ENCODE measurements around the gene SH2D1B. TPM values are rescaled to one million over a fixed set of nuclear protein-coding genes. Genes with fewer than 3 reads are reported as not detected.

Gene SH2D1B
- total RNA-seq, 1 experiment from 2014 or later: not detected

GRCh38 chr1:162406811-162407210, 5.1 kb downstream of the SH2D1B start:
- DNase-seq (ENCODE audit: low read depth, low spot score): no peak
- in situ Hi-C loops (cut with HindIII; ENCODE audit: low pct_unique_long_range_greater_than_20kb, low sequenced_read_pairs): no loop called here

DNA sequence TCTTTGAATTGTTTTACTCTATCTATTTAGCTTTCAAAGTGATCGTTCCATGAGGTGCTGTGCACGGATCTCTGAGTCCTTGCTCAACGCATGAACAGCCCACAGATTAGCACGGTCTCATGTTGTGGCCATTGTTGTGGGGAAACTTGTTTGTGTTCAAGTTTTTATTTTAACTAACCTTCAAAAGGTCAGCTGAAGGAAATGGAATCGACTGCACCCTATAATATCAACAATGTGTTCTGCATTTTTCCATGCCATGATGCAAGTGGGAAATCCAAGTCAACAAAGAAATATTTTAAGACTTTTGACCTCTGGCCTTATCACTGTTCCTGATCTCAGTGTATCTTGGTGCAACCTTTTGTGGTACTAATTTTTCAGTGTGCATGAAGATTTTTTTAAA, 6.1 kb downstream of the SH2D1B start:
- in situ Hi-C loops (cut with HindIII; ENCODE audit: low pct_unique_long_range_greater_than_20kb, low sequenced_read_pairs): no loop called here
- DNase-seq (ENCODE audit: low read depth, low spot score): no peak

GRCh38 chr1:162404550-162405160, 7.3 kb downstream of the SH2D1B start:
- peak; percentile 32 for DNase-seq (ENCODE audit: low read depth, low spot score)
- in situ Hi-C loops (cut with HindIII; ENCODE audit: low pct_unique_long_range_greater_than_20kb, low sequenced_read_pairs): no loop called here

- in situ Hi-C loops (cut with HindIII; ENCODE audit: low pct_unique_long_range_greater_than_20kb, low sequenced_read_pairs): no loop called here
- no peak for DNase-seq (ENCODE audit: low read depth, low spot score)
Observed at GRCh38 chr1:162400790-162401355, 11.1 kb downstream of the SH2D1B start.

DNA sequence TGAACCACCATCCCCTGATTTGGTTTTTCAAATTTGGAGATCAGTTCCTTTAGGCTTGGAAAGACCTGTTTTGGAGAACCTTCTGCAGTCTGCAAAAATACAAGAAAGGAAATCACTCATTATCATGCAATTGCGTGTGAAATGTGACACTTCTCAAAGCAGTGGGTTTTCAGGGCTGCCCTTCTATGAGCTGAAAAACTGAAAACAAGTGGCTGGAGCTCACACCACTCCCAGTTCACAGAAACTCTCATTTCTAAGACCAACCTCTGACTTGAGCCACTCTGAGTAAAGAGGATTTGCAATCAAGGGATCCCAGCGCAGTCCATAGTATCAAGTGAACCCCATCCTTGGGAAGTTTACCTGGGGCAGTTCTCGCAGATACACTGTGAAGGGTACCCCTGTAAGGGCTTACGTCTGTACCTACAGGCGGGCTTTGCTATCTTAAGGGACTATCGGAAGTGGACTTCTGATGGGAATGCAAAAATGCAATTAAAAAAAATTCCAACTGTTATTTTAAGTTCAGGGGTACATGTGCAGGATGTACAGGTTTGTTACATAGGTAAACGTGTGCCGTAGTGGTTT, 12.8 kb downstream of the SH2D1B start:
- DNase-seq (ENCODE audit: low read depth, low spot score): no peak
- in situ Hi-C loops (cut with HindIII; ENCODE audit: low pct_unique_long_range_greater_than_20kb, low sequenced_read_pairs): no loop called here

- in situ Hi-C loops (cut with HindIII; ENCODE audit: low pct_unique_long_range_greater_than_20kb, low sequenced_read_pairs): no loop called here
Observed at GRCh38 chr1:162397943-162398560, 13.9 kb downstream of the SH2D1B start.

DNA sequence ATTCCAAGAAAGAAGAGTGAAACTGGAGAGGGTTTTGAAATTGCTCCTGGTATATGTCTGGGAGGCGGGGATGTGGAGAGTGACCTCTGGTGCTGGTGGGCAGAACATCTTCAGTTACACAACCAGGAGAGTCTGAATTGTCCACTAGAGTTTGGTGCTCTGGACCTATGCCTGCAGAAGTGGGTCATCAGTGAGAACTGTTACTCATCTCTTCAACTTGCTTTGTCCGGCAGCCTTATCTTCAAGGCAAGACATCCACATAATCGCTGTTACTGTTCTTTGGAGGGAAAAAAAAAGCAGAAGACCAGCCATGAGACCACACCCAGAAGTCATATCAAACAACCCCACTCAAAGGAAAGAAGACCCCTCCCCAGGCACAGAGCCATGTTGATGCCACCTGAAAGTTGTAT, 14.9 kb downstream of the SH2D1B start:
- in situ Hi-C loops (cut with HindIII; ENCODE audit: low pct_unique_long_range_greater_than_20kb, low sequenced_read_pairs): no loop called here
- peak; percentile 11 for DNase-seq (ENCODE audit: low read depth, low spot score)

More at GRCh38 chr1:162397943-162398560, 13.9 kb downstream of the SH2D1B start:
- DNase-seq (ENCODE audit: low read depth, low spot score): no peak

- in situ Hi-C loops (cut with HindIII; ENCODE audit: low pct_unique_long_range_greater_than_20kb, low sequenced_read_pairs): no loop called here
- no peak for DNase-seq (ENCODE audit: low read depth, low spot score)
Observed at GRCh38 chr1:162396201-162396906, 15.6 kb downstream of the SH2D1B start.

DNA sequence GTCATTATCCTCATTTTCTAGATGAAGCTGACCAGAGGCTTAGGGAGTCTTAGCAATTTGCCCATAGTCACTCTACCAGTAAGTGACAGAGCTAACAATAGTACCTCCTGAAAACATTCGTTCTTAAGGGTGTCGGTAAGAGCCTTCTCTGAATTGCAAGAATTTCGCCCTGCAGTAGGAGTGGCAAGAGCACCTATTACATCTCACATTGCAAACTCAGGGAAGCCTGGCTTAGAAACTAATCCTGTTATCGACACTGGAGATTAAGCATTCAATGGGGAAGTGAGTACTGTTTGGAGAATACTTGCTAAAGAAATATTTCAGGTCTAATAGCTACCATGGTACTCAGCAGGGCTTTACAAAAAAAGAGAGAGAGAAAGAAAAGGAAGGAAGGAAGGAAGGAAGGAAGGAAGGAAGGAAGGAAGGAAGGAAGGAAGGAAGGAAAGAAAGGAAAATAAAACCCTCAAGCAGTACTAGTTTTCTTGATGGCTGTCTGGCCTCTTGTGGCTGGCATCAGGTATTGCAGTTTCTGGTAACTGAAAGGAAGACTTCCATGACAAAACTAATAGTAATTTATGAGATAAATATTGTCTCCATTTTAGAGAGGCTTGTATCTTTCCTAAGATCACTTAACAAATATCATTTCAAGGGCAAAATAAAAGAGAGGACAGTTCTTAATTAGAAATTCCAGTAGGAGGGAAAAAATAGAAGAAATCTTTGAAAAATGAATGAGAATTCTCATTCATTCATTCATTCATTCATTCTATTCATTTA, 20.0 kb downstream of the SH2D1B start:
- DNase-seq (ENCODE audit: low read depth, low spot score): peak; percentile 61
- in situ Hi-C loops (cut with HindIII; ENCODE audit: low pct_unique_long_range_greater_than_20kb, low sequenced_read_pairs): no loop called here

DNA sequence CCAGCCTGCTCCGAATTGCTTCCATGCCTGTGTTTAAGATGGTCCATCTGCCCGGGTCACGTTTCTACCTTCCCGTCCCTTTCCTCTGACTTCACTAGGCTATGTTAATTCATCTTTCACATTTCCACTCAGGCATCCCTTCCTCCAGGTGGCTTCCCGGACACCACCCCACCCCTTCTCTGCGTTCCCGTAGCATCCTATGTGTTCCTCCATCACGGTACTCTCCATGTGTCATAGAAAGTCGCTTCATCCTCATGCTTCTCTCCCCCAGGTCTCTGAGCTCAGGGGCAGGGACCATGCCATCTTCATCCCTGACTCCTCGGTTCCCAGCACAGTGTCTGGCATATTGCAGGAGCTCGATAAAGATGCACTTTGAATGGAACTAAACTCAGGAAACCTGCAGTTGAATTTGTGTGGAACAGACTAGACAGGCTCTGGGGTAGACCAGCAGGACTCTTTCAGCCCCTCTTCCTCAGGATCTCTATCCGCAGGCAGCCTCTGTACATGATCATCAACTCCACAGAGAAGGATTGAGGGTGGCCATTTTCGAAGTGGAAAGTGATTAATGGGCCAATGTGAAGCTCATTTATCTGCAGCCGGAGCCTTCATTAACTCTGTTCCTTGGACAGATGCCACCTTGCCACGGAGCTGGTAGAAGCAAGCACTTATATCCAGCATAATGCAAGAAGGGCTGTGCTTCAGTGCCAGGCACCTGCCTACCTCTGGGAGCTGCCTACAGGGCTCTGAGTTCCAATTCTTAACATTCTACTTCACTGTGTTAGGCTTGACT, 21.3 kb downstream of the SH2D1B start:
- no peak for DNase-seq (ENCODE audit: low read depth, low spot score)
- in situ Hi-C loops (cut with HindIII; ENCODE audit: low pct_unique_long_range_greater_than_20kb, low sequenced_read_pairs): no loop called here

DNA sequence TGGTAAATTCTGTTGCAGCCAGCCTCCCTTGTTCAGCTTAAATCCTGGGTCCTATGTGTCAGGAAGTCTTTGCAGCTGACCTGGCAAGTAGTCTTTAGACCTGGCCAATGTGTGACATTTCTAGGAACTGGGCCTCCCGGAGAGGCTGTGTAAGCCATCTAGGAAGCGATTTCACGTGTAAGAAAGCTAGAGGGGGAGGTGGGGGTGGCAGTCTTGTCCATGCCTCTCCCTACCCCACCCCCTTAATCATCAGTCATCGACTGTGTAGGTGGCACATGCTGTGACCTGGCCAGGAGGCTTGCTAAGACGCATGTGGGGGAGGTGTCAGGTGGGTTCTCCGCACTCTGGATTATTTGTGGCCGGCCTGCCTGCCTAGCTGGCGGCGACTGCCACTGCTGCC, 22.0 kb downstream of the SH2D1B start:
- DNase-seq (ENCODE audit: low read depth, low spot score): no peak
- in situ Hi-C loops (cut with HindIII; ENCODE audit: low pct_unique_long_range_greater_than_20kb, low sequenced_read_pairs): no loop called here

DNA sequence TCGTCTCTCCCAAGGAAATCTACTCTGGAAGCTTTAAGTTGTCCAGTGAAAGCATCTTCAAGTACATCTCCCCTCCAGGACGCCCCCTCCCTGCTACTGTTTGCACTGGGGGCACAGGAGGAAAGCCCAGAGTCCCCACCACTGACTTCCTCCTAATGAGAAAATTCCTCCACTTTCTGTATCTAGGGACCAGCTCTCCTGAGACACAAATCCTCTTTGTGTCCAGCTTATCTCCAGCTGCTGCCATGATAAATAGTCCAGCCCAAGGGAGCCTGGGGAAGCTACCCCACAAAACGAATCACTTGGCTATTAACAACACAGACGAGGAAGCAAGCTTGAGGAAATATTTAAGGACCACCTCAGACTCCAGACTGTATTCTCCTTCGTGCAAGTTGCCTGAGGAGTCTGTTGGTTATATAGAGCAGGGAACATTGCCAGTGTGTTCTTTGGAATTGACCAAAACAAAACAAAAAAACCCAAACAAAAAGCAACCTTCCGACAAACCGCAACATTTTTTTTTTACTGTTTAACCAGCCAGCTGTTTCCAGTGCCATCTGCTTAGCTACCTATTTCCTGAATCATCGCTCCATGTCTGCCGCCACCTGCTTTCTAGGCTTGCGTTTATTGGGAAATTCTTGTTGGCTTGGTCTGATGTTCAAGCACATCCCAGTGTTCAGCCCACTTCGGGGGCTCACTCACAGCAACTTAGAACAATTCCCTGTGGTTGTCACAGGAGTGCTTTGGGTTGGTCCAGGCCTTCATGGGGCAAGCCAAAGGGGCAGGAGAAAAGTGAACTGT, 22.7 kb downstream of the SH2D1B start:
- no peak for DNase-seq (ENCODE audit: low read depth, low spot score)
- in situ Hi-C loops (cut with HindIII; ENCODE audit: low pct_unique_long_range_greater_than_20kb, low sequenced_read_pairs): no loop called here

GRCh38 chr1:162388615-162389014, 23.3 kb downstream of the SH2D1B start:
- no peak for DNase-seq (ENCODE audit: low read depth, low spot score)
- in situ Hi-C loops (cut with HindIII; ENCODE audit: low pct_unique_long_range_greater_than_20kb, low sequenced_read_pairs): no loop called here

GRCh38 chr1:162388083-162388594, 23.8 kb downstream of the SH2D1B start:
- DNase-seq (ENCODE audit: low read depth, low spot score): no peak
- in situ Hi-C loops (cut with HindIII; ENCODE audit: low pct_unique_long_range_greater_than_20kb, low sequenced_read_pairs): no loop called here

DNA sequence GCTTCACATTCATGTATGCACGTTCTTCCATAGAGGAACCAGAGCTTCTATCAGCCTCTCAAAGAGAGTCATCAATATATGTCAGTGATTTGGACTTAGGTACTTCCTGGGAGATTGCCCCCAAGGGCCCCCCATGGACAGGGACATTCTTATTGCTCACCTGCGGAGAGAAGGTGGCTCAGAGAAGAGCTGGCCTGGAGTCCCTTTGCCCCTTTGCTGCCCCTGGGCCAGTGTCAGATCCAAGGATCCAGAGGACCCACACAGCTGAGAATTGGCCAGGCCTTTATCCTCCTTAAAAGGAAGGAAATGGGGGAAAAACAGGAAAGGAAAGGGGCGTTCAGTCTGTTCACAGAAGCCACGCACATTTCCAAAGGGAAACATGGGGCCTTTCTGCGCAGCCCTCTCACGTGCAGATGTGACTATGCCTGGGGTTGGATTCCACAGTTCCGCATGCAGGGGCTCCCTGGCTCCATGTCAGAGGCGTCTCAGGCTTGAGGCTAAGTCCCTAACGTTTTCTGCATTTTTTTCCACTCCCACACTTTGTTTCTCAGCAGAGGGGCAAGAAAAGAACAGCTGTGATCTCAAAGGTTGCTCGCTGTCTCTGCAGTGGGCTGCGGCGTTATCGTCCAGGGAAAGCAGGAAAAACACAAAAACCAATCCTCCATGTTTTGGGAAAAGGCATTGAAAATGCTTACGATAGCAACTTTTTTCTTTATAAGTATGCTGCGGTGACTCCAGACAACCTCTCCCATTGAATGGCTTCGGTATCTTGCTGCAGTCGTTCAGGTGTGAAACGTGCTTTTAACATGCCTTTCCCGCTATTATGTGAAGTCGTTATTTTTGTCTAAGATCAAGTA, 24.5 kb downstream of the SH2D1B start:
- in situ Hi-C loops (cut with HindIII; ENCODE audit: low pct_unique_long_range_greater_than_20kb, low sequenced_read_pairs): no loop called here
- no peak for DNase-seq (ENCODE audit: low read depth, low spot score)
